ENCODE results near the gene CRLF2.
"Not testable (repeated sequence)": the region's sequence is repeated elsewhere in the genome, so short reads cannot be mapped to it uniquely, and the experiment has no call there.

CRLF2 gene

GRCh38 chrX:1181170-1181569 is 31.3 kb downstream of the CRLF2 start:
- H3K9me3 ChIP-seq (ENCODE audit: control insufficient read depth, low read length) = no peaks in the 10 kb centered on the region
- H3K27ac ChIP-seq (ENCODE audit: low read depth, low read length, severe bottlenecking) = no peak overlapping the region
- 92 to 94% methylated on average over 8 of the region's 11 CpGs for WGBS, 2 experiments (ENCODE audit: insufficient coverage in 2 of 2)
- no peak overlapping the region for H3K4me3 ChIP-seq (ENCODE audit: extremely low read depth, insufficient read depth, low read length, poor library complexity, severe bottlenecking)
- no peaks in the 10 kb centered on the region for H3K4me1 ChIP-seq (ENCODE audit: control insufficient read depth, insufficient read depth, low read length, poor library complexity, severe bottlenecking)
- no peaks in the 10 kb centered on the region for H3K36me3 ChIP-seq (ENCODE audit: control insufficient read depth, insufficient read depth, low read length)

- Histone ChIP-seq H3K4me3 (ENCODE audit: extremely low read depth, insufficient read depth, low read length, poor library complexity, severe bottlenecking) (no peak overlapping the region), H3K27ac (ENCODE audit: low read depth, low read length, severe bottlenecking) (peak overlapping the region; percentile 74), H3K9me3 (ENCODE audit: control insufficient read depth, low read length) (no peaks in the 10 kb centered on the region), H3K36me3 (ENCODE audit: control insufficient read depth, insufficient read depth, low read length) (no peaks in the 10 kb centered on the region), H3K4me1 (ENCODE audit: control insufficient read depth, insufficient read depth, low read length, poor library complexity, severe bottlenecking) (no peaks in the 10 kb centered on the region)
- 58 to 59% methylated on average over 9 to 16 of the region's 20 CpGs for WGBS, 2 experiments (ENCODE audit: insufficient coverage in 2 of 2)
Measured at GRCh38 chrX:1178580-1179057, 33.8 kb downstream of the CRLF2 start.

GRCh38 chrX:1176531-1177320 is 35.7 kb downstream of the CRLF2 start:
- H3K36me3 ChIP-seq (ENCODE audit: control insufficient read depth, insufficient read depth, low read length); H3K27ac ChIP-seq (ENCODE audit: low read depth, low read length, severe bottlenecking); H3K4me3 ChIP-seq (ENCODE audit: extremely low read depth, insufficient read depth, low read length, poor library complexity, severe bottlenecking); H3K9me3 ChIP-seq (ENCODE audit: control insufficient read depth, low read length); H3K4me1 ChIP-seq (ENCODE audit: control insufficient read depth, insufficient read depth, low read length, poor library complexity, severe bottlenecking): not testable (repeated sequence)
- 87 to 91% methylated on average over 23 to 25 of the region's 33 CpGs for WGBS, 2 experiments (ENCODE audit: insufficient coverage in 2 of 2)

- WGBS, 2 experiments (ENCODE audit: insufficient coverage in 2 of 2) = 87 to 96% methylated on average over 4 to 5 of the region's 17 CpGs
- not testable (repeated sequence) for H3K27ac ChIP-seq (ENCODE audit: low read depth, low read length, severe bottlenecking); H3K4me1 ChIP-seq (ENCODE audit: control insufficient read depth, insufficient read depth, low read length, poor library complexity, severe bottlenecking); H3K9me3 ChIP-seq (ENCODE audit: control insufficient read depth, low read length); H3K36me3 ChIP-seq (ENCODE audit: control insufficient read depth, insufficient read depth, low read length); H3K4me3 ChIP-seq (ENCODE audit: extremely low read depth, insufficient read depth, low read length, poor library complexity, severe bottlenecking)
Measured at GRCh38 chrX:1174609-1175545, 37.6 kb downstream of the CRLF2 start.

GRCh38 chrX:1173435-1173834 is 39.0 kb downstream of the CRLF2 start:
- not testable (repeated sequence) for H3K27ac ChIP-seq (ENCODE audit: low read depth, low read length, severe bottlenecking); H3K36me3 ChIP-seq (ENCODE audit: control insufficient read depth, insufficient read depth, low read length); H3K9me3 ChIP-seq (ENCODE audit: control insufficient read depth, low read length); H3K4me3 ChIP-seq (ENCODE audit: extremely low read depth, insufficient read depth, low read length, poor library complexity, severe bottlenecking); H3K4me1 ChIP-seq (ENCODE audit: control insufficient read depth, insufficient read depth, low read length, poor library complexity, severe bottlenecking)
- WGBS, 2 experiments (ENCODE audit: insufficient coverage in 2 of 2) = 76 to 80% methylated on average over 15 to 17 of the region's 22 CpGs

- no peaks in the 10 kb centered on the region for H3K36me3 ChIP-seq (ENCODE audit: control insufficient read depth, insufficient read depth, low read length)
- no peaks in the 10 kb centered on the region for H3K4me1 ChIP-seq (ENCODE audit: control insufficient read depth, insufficient read depth, low read length, poor library complexity, severe bottlenecking)
- no peak overlapping the region for H3K27ac ChIP-seq (ENCODE audit: low read depth, low read length, severe bottlenecking)
- 40 to 60% methylated on average over 7 of the region's 13 CpGs for whole genome bisulfite sequencing, 2 experiments (ENCODE audit: insufficient coverage in 2 of 2)
- H3K4me3 ChIP-seq (ENCODE audit: extremely low read depth, insufficient read depth, low read length, poor library complexity, severe bottlenecking) = no peak overlapping the region
- H3K9me3 ChIP-seq (ENCODE audit: control insufficient read depth, low read length) = no peaks in the 10 kb centered on the region
Measured at GRCh38 chrX:1172496-1172895, 40.0 kb downstream of the CRLF2 start.

- 83 to 86% methylated on average over 4 to 9 of the region's 13 CpGs for WGBS, 2 experiments (ENCODE audit: insufficient coverage in 2 of 2)
- H3K4me1 ChIP-seq (ENCODE audit: control insufficient read depth, insufficient read depth, low read length, poor library complexity, severe bottlenecking); H3K9me3 ChIP-seq (ENCODE audit: control insufficient read depth, low read length); H3K36me3 ChIP-seq (ENCODE audit: control insufficient read depth, insufficient read depth, low read length); H3K27ac ChIP-seq (ENCODE audit: low read depth, low read length, severe bottlenecking); H3K4me3 ChIP-seq (ENCODE audit: extremely low read depth, insufficient read depth, low read length, poor library complexity, severe bottlenecking): not testable (repeated sequence)
Measured at GRCh38 chrX:1171915-1172314, 40.5 kb downstream of the CRLF2 start.

GRCh38 chrX:1170243-1170642 is 42.2 kb downstream of the CRLF2 start:
- 90 to 93% methylated on average over 11 of the region's 11 CpGs for WGBS, 2 experiments (ENCODE audit: insufficient coverage in 2 of 2)

GRCh38 chrX:1169189-1169588 is 43.3 kb downstream of the CRLF2 start:
- no peaks in the 10 kb centered on the region for H3K36me3 ChIP-seq (ENCODE audit: control insufficient read depth, insufficient read depth, low read length)
- no peak overlapping the region for H3K4me3 ChIP-seq (ENCODE audit: extremely low read depth, insufficient read depth, low read length, poor library complexity, severe bottlenecking)
- no peaks in the 10 kb centered on the region for H3K9me3 ChIP-seq (ENCODE audit: control insufficient read depth, low read length)
- no peaks in the 10 kb centered on the region for H3K4me1 ChIP-seq (ENCODE audit: control insufficient read depth, insufficient read depth, low read length, poor library complexity, severe bottlenecking)
- 93 to 98% methylated on average over 4 of the region's 7 CpGs for WGBS, 2 experiments (ENCODE audit: insufficient coverage in 2 of 2)
- H3K27ac ChIP-seq (ENCODE audit: low read depth, low read length, severe bottlenecking) = no peak overlapping the region

More at GRCh38 chrX:1170243-1170642, 42.2 kb downstream of the CRLF2 start:
- Histone ChIP-seq H3K9me3 (ENCODE audit: control insufficient read depth, low read length) (no peaks in the 10 kb centered on the region), H3K27ac (ENCODE audit: low read depth, low read length, severe bottlenecking) (no peak overlapping the region), H3K36me3 (ENCODE audit: control insufficient read depth, insufficient read depth, low read length) (no peaks in the 10 kb centered on the region), H3K4me3 (ENCODE audit: extremely low read depth, insufficient read depth, low read length, poor library complexity, severe bottlenecking) (no peak overlapping the region), H3K4me1 (ENCODE audit: control insufficient read depth, insufficient read depth, low read length, poor library complexity, severe bottlenecking) (no peaks in the 10 kb centered on the region)

GRCh38 chrX:1167918-1168481 is 44.4 kb downstream of the CRLF2 start:
- no peaks in the 10 kb centered on the region for H3K9me3 ChIP-seq (ENCODE audit: control insufficient read depth, low read length)
- H3K36me3 ChIP-seq (ENCODE audit: control insufficient read depth, insufficient read depth, low read length) = no peaks in the 10 kb centered on the region
- 67 to 93% methylated on average over 1 to 2 of the region's 3 CpGs for WGBS, 2 experiments (ENCODE audit: insufficient coverage in 2 of 2)
- H3K4me1 ChIP-seq (ENCODE audit: control insufficient read depth, insufficient read depth, low read length, poor library complexity, severe bottlenecking) = no peaks in the 10 kb centered on the region
- H3K4me3 ChIP-seq (ENCODE audit: extremely low read depth, insufficient read depth, low read length, poor library complexity, severe bottlenecking) = no peak overlapping the region
- H3K27ac ChIP-seq (ENCODE audit: low read depth, low read length, severe bottlenecking) = no peak overlapping the region

All from mesodermal cell (in vitro differentiated cells).